ENCODE data around the gene MVB12B. TPM values are rescaled to one million over a fixed set of nuclear protein-coding genes. Genes with fewer than 3 reads are reported as not detected.

The MVB12B gene
- polyA plus RNA-seq, 1 donor from 2014 or later, result 39.5 TPM

DNA sequence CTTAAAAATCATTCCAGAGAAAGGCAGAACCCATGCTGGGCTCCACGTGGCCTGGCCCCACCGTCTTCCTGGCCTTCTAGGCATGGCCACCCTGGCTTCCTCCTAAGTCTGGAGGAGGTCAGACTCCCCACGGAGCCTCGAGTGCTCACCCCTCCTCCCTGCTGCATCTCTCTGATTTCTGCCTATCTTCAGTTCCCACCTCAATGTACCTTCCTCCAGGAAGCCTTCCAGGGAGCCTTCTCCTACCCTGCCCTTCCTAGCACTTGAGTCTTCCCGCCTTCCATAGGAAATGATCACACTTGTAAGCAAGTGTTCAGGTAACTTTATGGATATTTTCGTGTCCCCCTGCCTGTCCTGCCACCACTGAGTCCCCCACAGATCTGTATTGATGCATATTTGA, 92.0 kb downstream of the MVB12B start:
- Histone ChIP-seq H3K27me3 (ENCODE audit: insufficient read depth, low read depth, low read length) (no peaks in the 10 kb centered on the region), H3F3A (ENCODE audit: insufficient read depth, low read length, poor library complexity, severe bottlenecking) (no peaks in the 10 kb centered on the region), H3K27ac (ENCODE audit: low read length) (no peak overlapping the region), H4K20me1 (ENCODE audit: insufficient read depth) (no peaks in the 10 kb centered on the region), H3K9me2 (ENCODE audit: insufficient read depth, low read length) (no peaks in the 10 kb centered on the region), H3K9me3 (ENCODE audit: low read length) (no peaks in the 10 kb centered on the region), H2AFZ (ENCODE audit: low read depth, low read length) (no peak overlapping the region), H3K79me2 (replicated peaks; ENCODE audit: insufficient read depth, low read length) (no peaks in the 10 kb centered on the region), H3K9ac (ENCODE audit: low read length) (no peak overlapping the region), H3K4me2 (ENCODE audit: low read length) (no peak overlapping the region), H3K4me3 (ENCODE audit: low read length) (no peak overlapping the region), H3K36me3 (ENCODE audit: insufficient read depth, low read length) (peaks cover 6% of the 10 kb centered on the region)
- TF ChIP-seq TAF1 (IDR thresholded peaks at IDR 0.05; ENCODE audit: low read depth) (no peak), EP300 (conservative IDR thresholded peaks at IDR 0.05; ENCODE audit: poor library complexity, severe bottlenecking) (no peak), RAD21 (conservative IDR thresholded peaks at IDR 0.05) (no peak)
- TF ChIP-seq, protein P1, sequence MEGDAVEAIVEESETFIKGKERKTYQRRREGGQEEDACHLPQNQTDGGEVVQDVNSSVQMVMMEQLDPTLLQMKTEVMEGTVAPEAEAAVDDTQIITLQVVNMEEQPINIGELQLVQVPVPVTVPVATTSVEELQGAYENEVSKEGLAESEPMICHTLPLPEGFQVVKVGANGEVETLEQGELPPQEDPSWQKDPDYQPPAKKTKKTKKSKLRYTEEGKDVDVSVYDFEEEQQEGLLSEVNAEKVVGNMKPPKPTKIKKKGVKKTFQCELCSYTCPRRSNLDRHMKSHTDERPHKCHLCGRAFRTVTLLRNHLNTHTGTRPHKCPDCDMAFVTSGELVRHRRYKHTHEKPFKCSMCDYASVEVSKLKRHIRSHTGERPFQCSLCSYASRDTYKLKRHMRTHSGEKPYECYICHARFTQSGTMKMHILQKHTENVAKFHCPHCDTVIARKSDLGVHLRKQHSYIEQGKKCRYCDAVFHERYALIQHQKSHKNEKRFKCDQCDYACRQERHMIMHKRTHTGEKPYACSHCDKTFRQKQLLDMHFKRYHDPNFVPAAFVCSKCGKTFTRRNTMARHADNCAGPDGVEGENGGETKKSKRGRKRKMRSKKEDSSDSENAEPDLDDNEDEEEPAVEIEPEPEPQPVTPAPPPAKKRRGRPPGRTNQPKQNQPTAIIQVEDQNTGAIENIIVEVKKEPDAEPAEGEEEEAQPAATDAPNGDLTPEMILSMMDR (IDR thresholded peaks at IDR 0.05; ENCODE audit: poor library complexity, severe bottlenecking), result no peak

- TF ChIP-seq TAF1 (IDR thresholded peaks at IDR 0.05; ENCODE audit: low read depth), result no peak
- no peak for TF ChIP-seq POLR2AphosphoS5 (IDR thresholded peaks at IDR 0.05)
- H3K27me3 ChIP-seq (ENCODE audit: insufficient read depth, low read depth, low read length), result no peaks in the 10 kb centered on the region
- H3K27ac ChIP-seq (ENCODE audit: low read length), result no peak overlapping the region
- no peaks in the 10 kb centered on the region for H4K20me1 ChIP-seq (ENCODE audit: insufficient read depth)
- no peaks in the 10 kb centered on the region for H3K9me2 ChIP-seq (ENCODE audit: insufficient read depth, low read length)
- no peak overlapping the region for H3K9ac ChIP-seq (ENCODE audit: low read length)
- H3K36me3 ChIP-seq (ENCODE audit: insufficient read depth, low read length), result peaks cover 9% of the 10 kb centered on the region
- H3K4me2 ChIP-seq (ENCODE audit: low read length), result no peak overlapping the region
- no peaks in the 10 kb centered on the region for H3K9me3 ChIP-seq (ENCODE audit: low read length)
- no peaks in the 10 kb centered on the region for H3F3A ChIP-seq (ENCODE audit: insufficient read depth, low read length, poor library complexity, severe bottlenecking)
- no peaks in the 10 kb centered on the region for H3K79me2 ChIP-seq (replicated peaks; ENCODE audit: insufficient read depth, low read length)
- H3K4me3 ChIP-seq (ENCODE audit: low read length), result no peak overlapping the region
- no peak overlapping the region for H2AFZ ChIP-seq (ENCODE audit: low read depth, low read length)
These were observed 92.8 kb downstream of the MVB12B start for GRCh38 chr9:126419475-126419874.

- H3K4me3 ChIP-seq (ENCODE audit: low read length), result no peak overlapping the region
- H2AFZ ChIP-seq (ENCODE audit: low read depth, low read length), result no peak overlapping the region
- H3K36me3 ChIP-seq (ENCODE audit: insufficient read depth, low read length), result peaks cover 11% of the 10 kb centered on the region
- H3K9me3 ChIP-seq (ENCODE audit: low read length), result no peaks in the 10 kb centered on the region
- TF ChIP-seq TAF1 (IDR thresholded peaks at IDR 0.05; ENCODE audit: low read depth) (no peak), POLR2AphosphoS5 (IDR thresholded peaks at IDR 0.05) (no peak)
- no peaks in the 10 kb centered on the region for H4K20me1 ChIP-seq (ENCODE audit: insufficient read depth)
- no peaks in the 10 kb centered on the region for H3K79me2 ChIP-seq (replicated peaks; ENCODE audit: insufficient read depth, low read length)
- H3K27ac ChIP-seq (ENCODE audit: low read length), result no peak overlapping the region
- no peaks in the 10 kb centered on the region for H3K27me3 ChIP-seq (ENCODE audit: insufficient read depth, low read depth, low read length)
- H3F3A ChIP-seq (ENCODE audit: insufficient read depth, low read length, poor library complexity, severe bottlenecking), result no peaks in the 10 kb centered on the region
- H3K4me2 ChIP-seq (ENCODE audit: low read length), result no peak overlapping the region
- no peak overlapping the region for H3K9ac ChIP-seq (ENCODE audit: low read length)
- no peaks in the 10 kb centered on the region for H3K9me2 ChIP-seq (ENCODE audit: insufficient read depth, low read length)
These were observed 93.5 kb downstream of the MVB12B start for GRCh38 chr9:126420135-126420534.

GRCh38 chr9:126420643-126421564, 94.3 kb downstream of the MVB12B start:
- Histone ChIP-seq H2AFZ (ENCODE audit: low read depth, low read length) (no peak overlapping the region), H3K36me3 (ENCODE audit: insufficient read depth, low read length) (peaks cover 11% of the 10 kb centered on the region), H4K20me1 (ENCODE audit: insufficient read depth) (no peaks in the 10 kb centered on the region), H3F3A (ENCODE audit: insufficient read depth, low read length, poor library complexity, severe bottlenecking) (no peaks in the 10 kb centered on the region), H3K4me3 (ENCODE audit: low read length) (no peak overlapping the region), H3K79me2 (replicated peaks; ENCODE audit: insufficient read depth, low read length) (no peaks in the 10 kb centered on the region), H3K9me2 (ENCODE audit: insufficient read depth, low read length) (no peaks in the 10 kb centered on the region), H3K27me3 (ENCODE audit: insufficient read depth, low read depth, low read length) (no peaks in the 10 kb centered on the region), H3K27ac (ENCODE audit: low read length) (no peak overlapping the region), H3K9ac (ENCODE audit: low read length) (no peak overlapping the region), H3K4me2 (ENCODE audit: low read length) (no peak overlapping the region), H3K9me3 (ENCODE audit: low read length) (no peaks in the 10 kb centered on the region)
- no peak for TF ChIP-seq POLR2AphosphoS5 (IDR thresholded peaks at IDR 0.05)
- no peak for TF ChIP-seq SMC3 (conservative IDR thresholded peaks at IDR 0.05; ENCODE audit: poor library complexity)
- TF ChIP-seq, protein P2, sequence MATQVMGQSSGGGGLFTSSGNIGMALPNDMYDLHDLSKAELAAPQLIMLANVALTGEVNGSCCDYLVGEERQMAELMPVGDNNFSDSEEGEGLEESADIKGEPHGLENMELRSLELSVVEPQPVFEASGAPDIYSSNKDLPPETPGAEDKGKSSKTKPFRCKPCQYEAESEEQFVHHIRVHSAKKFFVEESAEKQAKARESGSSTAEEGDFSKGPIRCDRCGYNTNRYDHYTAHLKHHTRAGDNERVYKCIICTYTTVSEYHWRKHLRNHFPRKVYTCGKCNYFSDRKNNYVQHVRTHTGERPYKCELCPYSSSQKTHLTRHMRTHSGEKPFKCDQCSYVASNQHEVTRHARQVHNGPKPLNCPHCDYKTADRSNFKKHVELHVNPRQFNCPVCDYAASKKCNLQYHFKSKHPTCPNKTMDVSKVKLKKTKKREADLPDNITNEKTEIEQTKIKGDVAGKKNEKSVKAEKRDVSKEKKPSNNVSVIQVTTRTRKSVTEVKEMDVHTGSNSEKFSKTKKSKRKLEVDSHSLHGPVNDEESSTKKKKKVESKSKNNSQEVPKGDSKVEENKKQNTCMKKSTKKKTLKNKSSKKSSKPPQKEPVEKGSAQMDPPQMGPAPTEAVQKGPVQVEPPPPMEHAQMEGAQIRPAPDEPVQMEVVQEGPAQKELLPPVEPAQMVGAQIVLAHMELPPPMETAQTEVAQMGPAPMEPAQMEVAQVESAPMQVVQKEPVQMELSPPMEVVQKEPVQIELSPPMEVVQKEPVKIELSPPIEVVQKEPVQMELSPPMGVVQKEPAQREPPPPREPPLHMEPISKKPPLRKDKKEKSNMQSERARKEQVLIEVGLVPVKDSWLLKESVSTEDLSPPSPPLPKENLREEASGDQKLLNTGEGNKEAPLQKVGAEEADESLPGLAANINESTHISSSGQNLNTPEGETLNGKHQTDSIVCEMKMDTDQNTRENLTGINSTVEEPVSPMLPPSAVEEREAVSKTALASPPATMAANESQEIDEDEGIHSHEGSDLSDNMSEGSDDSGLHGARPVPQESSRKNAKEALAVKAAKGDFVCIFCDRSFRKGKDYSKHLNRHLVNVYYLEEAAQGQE (IDR thresholded peaks at IDR 0.05; ENCODE audit: borderline replicate concordance), result no peak
- TF ChIP-seq RAD21 (conservative IDR thresholded peaks at IDR 0.05), result no peak
- no peak for TF ChIP-seq TAF1 (IDR thresholded peaks at IDR 0.05; ENCODE audit: low read depth)
- TF ChIP-seq MXI1 (conservative IDR thresholded peaks at IDR 0.05; ENCODE audit: poor library complexity, severe bottlenecking), result no peak
- TF ChIP-seq, protein P1 (IDR thresholded peaks at IDR 0.05; ENCODE audit: poor library complexity, severe bottlenecking), result no peak
- no peak for TF ChIP-seq EP300 (conservative IDR thresholded peaks at IDR 0.05; ENCODE audit: poor library complexity, severe bottlenecking)
